ENCODE data around the gene IFITM5. TPM values are rescaled to one million over a fixed set of nuclear protein-coding genes. Genes with fewer than 3 reads are reported as not detected.
"Not testable (repeated sequence)": the region's sequence is repeated elsewhere in the genome, so short reads cannot be mapped to it uniquely, and the experiment has no call there.

The IFITM5 gene
- total and polyA plus RNA-seq, 4 donors: not detected

DNA sequence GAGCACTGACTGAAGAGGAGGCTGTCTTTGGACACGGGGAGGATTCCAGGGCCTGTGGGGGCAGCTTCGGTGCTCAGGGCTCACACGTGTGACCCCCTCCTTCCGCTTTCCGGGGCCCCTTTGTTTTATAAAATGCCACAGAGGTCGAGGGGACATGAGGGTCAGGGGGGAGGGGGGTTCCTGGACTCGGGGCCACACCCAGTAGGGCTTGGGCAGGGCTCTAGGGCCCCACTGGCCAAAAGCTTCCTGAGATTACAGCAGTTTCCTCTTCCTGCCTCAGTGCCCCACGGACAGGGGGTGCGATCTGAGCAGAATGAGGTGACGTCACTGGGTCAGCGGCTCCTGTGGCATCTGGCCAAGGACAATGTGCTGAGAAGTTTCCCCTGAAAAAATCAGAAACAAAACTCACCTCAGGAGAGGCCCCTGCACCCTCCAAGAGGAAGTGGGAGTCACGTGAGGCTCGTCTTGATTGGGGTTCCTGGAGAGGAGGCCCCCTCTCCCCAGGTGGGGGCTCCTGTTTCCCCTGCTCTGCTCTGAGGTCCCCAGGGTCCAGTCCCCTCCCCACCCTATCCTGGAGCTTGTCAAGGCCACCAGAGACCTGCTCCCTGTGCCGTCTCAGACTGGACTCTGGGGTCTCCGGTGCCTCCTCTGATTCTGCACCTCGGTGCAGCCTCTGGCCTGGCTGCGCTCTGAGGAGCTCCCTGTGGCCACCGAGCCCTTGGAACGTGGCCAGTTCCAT, 27.7 kb upstream of the IFITM5 start:
- WGBS, 2 donors: 7 to 20% methylated on average over 19 of the region's 19 CpGs
- H3K9me3 ChIP-seq (ENCODE audit: control insufficient read depth in 4 of 4, insufficient read depth in 3 of 4, low read length in 3 of 4): no peaks in the 10 kb centered on the region
- H3K27me3 ChIP-seq (ENCODE audit: control insufficient read depth in 3 of 3, insufficient read depth in 3 of 3, low read length in 2 of 3): no peaks in the 10 kb centered on the region
- DNase-seq (peak; percentile 80 to 83 (median 81)), ATAC-seq (ENCODE audit: insufficient read depth, low FRiP score) (peak; percentile 89)
- H3K4me1 ChIP-seq (ENCODE audit: control insufficient read depth in 5 of 5, insufficient read depth in 5 of 5, low read length in 5 of 5): peaks cover 0 to 42% (median 12%) of the 10 kb centered on the region in 5 donors
- H3K36me3 ChIP-seq (ENCODE audit: control insufficient read depth in 4 of 4, insufficient read depth in 4 of 4, low read length in 4 of 4): no peaks in the 10 kb centered on the region
- peak overlapping the region in 1 of 2 donors; percentile 64 for H3K9ac ChIP-seq (ENCODE audit: insufficient read depth in 1 of 2, low read length in 2 of 2)
- peak overlapping the region; percentile 83 to 91 for H3K27ac ChIP-seq (ENCODE audit: low read depth in 1 of 2, low read length in 1 of 2)
- no peak for TF ChIP-seq CTCF (IDR thresholded peaks at IDR 0.05; ENCODE audit: control extremely low read depth, extremely low read depth)
- no peak overlapping the region for H3K4me3 ChIP-seq

DNA sequence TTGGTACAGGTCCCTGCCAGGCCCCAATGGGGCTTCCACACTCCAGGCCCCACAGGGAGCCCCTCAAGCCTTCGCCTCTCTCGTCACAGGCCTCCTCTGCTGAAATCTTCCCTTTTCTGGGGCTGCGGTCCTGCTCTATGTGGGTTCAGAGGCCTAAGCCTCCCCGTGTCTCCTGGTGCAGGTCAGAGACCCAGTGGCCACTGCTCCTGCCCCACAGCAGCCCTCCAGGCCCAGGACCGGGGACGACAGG, 27.2 kb upstream of the IFITM5 start:
- ATAC-seq (ENCODE audit: insufficient read depth, low FRiP score) (no peak), DNase-seq (no peak)
- peaks cover 0 to 42% (median 12%) of the 10 kb centered on the region in 5 donors for H3K4me1 ChIP-seq (ENCODE audit: control insufficient read depth in 5 of 5, insufficient read depth in 5 of 5, low read length in 5 of 5)
- H3K27ac ChIP-seq (ENCODE audit: low read depth in 1 of 2, low read length in 1 of 2): peak overlapping the region; percentile 83 to 91
- no peaks in the 10 kb centered on the region for H3K36me3 ChIP-seq (ENCODE audit: control insufficient read depth in 4 of 4, insufficient read depth in 4 of 4, low read length in 4 of 4)
- no peak for TF ChIP-seq CTCF (IDR thresholded peaks at IDR 0.05; ENCODE audit: control extremely low read depth, extremely low read depth)
- H3K9ac ChIP-seq (ENCODE audit: insufficient read depth in 1 of 2, low read length in 2 of 2): peak overlapping the region in 1 of 2 donors; percentile 11
- H3K4me3 ChIP-seq: no peak overlapping the region
- WGBS, 2 donors: 24 to 48% methylated on average over 6 of the region's 6 CpGs
- H3K9me3 ChIP-seq (ENCODE audit: control insufficient read depth in 4 of 4, insufficient read depth in 3 of 4, low read length in 3 of 4): no peaks in the 10 kb centered on the region
- H3K27me3 ChIP-seq (ENCODE audit: control insufficient read depth in 3 of 3, insufficient read depth in 3 of 3, low read length in 2 of 3): no peaks in the 10 kb centered on the region

DNA sequence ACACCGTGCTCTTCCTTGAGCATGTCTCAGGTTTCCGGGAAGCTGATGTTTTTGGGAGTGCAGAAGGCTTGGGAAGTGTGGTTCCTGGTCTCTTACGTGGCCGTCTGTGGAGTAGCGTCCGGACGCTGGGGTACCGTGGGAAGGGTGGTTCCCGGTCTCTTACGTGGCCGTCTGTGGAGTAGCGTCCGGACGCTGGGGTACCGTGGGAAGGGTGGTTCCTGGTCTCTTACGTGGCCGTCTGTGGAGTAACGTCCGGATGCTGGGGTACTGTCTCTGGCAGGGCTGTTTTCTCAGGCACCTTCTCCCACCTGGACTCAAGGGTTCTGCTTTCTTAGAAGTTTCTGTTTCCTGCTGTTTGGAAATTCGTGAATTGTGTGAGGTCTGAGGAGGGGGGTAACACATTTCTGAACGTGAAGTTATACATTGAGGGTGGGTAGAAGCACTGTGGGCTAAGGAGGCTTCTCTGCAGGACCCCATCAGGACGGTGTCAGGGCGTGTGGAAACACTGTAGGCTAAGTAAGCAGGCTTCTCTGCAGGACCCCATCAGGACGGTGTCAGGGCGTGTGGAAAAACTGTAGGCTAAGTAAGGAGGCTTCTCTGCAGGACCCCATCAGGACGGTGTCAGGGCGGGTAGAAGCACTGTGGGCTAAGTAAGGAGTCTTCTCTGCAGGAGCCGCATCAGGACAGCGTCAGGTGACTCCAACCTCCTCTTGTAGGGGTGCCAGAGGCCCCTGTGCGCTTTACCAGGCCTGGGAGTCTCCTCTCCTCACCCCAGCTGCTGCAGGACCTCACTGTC, 26.7 kb upstream of the IFITM5 start:
- Histone ChIP-seq H3K4me3 (no peak overlapping the region), H3K36me3 (ENCODE audit: control insufficient read depth in 4 of 4, insufficient read depth in 4 of 4, low read length in 4 of 4) (no peaks in the 10 kb centered on the region), H3K4me1 (ENCODE audit: control insufficient read depth in 5 of 5, insufficient read depth in 5 of 5, low read length in 5 of 5) (peaks cover 0 to 43% (median 12%) of the 10 kb centered on the region in 5 donors), H3K9me3 (ENCODE audit: control insufficient read depth in 4 of 4, insufficient read depth in 3 of 4, low read length in 3 of 4) (no peaks in the 10 kb centered on the region), H3K27me3 (ENCODE audit: control insufficient read depth in 3 of 3, insufficient read depth in 3 of 3, low read length in 2 of 3) (no peaks in the 10 kb centered on the region), H3K9ac (ENCODE audit: insufficient read depth in 1 of 2, low read length in 2 of 2) (peak overlapping the region in 1 of 2 donors; percentile 11), H3K27ac (ENCODE audit: low read depth in 1 of 2, low read length in 1 of 2) (peak overlapping the region; percentile 83 to 91)
- DNase-seq: no peak
- WGBS, 2 donors: 68 to 86% methylated on average over 30 of the region's 30 CpGs
- no peak for ATAC-seq (ENCODE audit: insufficient read depth, low FRiP score)
- no peak for TF ChIP-seq CTCF (IDR thresholded peaks at IDR 0.05; ENCODE audit: control extremely low read depth, extremely low read depth)

DNA sequence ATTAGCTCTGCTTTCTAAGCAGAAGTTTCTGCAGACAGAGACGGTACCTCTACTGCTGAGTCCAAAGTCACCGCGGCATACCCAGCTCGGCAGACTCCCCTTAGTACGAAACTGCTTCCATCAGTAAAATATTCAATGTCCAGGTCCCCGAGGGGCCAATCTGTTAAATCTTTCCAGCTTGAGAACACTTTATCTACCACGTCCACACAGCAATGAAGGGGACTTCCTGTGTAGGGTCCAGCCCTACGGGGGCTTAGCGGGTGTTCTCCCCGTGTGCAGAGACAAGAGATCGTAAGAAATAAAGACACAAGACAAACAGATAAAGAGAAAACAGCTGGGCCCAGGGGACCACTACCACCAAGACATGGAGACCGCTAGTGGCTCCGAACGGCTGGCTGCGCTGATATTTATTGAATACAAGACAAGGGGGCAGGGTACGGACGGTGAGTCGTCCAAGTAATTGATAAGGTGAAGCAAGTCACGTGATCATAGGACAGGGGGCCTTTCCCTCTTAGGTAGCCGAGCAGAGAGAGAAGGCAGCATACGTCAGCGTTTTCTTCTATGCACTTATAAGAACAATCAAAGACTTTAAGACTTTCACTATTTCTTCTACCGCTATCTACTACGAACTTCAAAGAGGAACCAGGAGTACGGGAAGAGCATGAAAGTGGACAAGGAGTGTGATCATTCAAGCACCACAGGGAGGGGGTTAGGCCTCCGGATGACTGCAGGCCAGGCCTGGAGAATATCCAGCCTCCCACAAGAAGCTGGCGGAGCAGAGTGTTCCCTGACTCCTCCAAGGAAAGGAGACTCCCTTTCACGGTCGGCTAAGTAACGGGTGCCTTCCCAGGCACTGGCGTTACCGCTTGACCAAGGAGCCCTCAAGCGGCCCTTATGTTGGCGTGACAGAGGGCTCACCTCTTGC, 25.5 kb upstream of the IFITM5 start:
- H3K36me3 ChIP-seq (ENCODE audit: control insufficient read depth in 4 of 4, insufficient read depth in 4 of 4, low read length in 4 of 4); H3K9me3 ChIP-seq (ENCODE audit: control insufficient read depth in 4 of 4, insufficient read depth in 3 of 4, low read length in 3 of 4); H3K27me3 ChIP-seq (ENCODE audit: control insufficient read depth in 3 of 3, insufficient read depth in 3 of 3, low read length in 2 of 3); ATAC-seq (ENCODE audit: insufficient read depth, low FRiP score); H3K4me3 ChIP-seq: not testable (repeated sequence)
- DNase-seq: peak in 2 of 3 donors; percentile 66 to 74
- Histone ChIP-seq H3K27ac (ENCODE audit: low read depth in 1 of 2, low read length in 1 of 2) (peak overlapping the region; percentile 83 to 84), H3K9ac (ENCODE audit: insufficient read depth in 1 of 2, low read length in 2 of 2) (peak overlapping the region in 1 of 2 donors; percentile 53), H3K4me1 (ENCODE audit: control insufficient read depth in 5 of 5, insufficient read depth in 5 of 5, low read length in 5 of 5) (peaks cover 0 to 46% (median 12%) of the 10 kb centered on the region in 5 donors)
- 59 to 61% methylated on average over 27 to 30 of the region's 34 CpGs for WGBS, 2 donors

Measured in lung (tissue), 12 donors.